Loucy (cell line): ENCODE results near the gene GAL3ST2.

Source experiments
- H2AFZ ChIP-seq: fragments of 200-600 bp; sonication (generic); 2 replicates; pipeline ENCODE4 v1.6.0; 2016; ENCODE audit warnings: antibody characterized with exemption, mild to moderate bottlenecking, low read length, moderate library complexity
- H3F3A ChIP-seq: fragments of 200-600 bp; 2 replicates; pipeline ENCODE4 v1.6.0; 2016; ENCODE audit warnings: antibody characterized with exemption, low read depth, mild to moderate bottlenecking
- H3K27me3 ChIP-seq: fragments of 200-600 bp; sonication (generic); 2 replicates; pipeline ENCODE4 v1.6.1; 2014; ENCODE audit warnings: low read length, mild to moderate bottlenecking; ENCODE audit not compliant: insufficient read depth, poor library complexity, severe bottlenecking
- H3K36me3 ChIP-seq: fragments of 200-600 bp; sonication (generic); 2 replicates; pipeline ENCODE4 v1.6.1; 2016; ENCODE audit warnings: low read length; ENCODE audit not compliant: insufficient read depth
- H3K4me1 ChIP-seq: fragments of 200-600 bp; sonication (generic); 2 replicates; pipeline ENCODE4 v1.5.1; 2014; ENCODE audit warnings: low read length, mild to moderate bottlenecking; ENCODE audit not compliant: insufficient read depth, poor library complexity, severe bottlenecking
- H3K4me2 ChIP-seq: fragments of 200-600 bp; sonication (generic); 2 replicates; pipeline ENCODE4 v1.6.0; 2014; ENCODE audit warnings: antibody characterized with exemption, low read length, low read depth, mild to moderate bottlenecking; ENCODE audit not compliant: poor library complexity, severe bottlenecking
- H3K4me3 ChIP-seq: fragments of 200-600 bp; sonication (generic); 2 replicates; pipeline ENCODE4 v1.5.1; 2014; ENCODE audit warnings: low read length, mild to moderate bottlenecking, mixed read lengths; ENCODE audit not compliant: poor library complexity, severe bottlenecking
- H3K79me2 ChIP-seq: fragments of 200-600 bp; sonication (generic); 2 replicates; pipeline ENCODE4 v1.6.1; 2014; ENCODE audit warnings: low read length; ENCODE audit not compliant: insufficient read depth
- H3K9ac ChIP-seq: fragments of 200-600 bp; sonication (generic); 2 replicates; pipeline ENCODE4 v1.6.0; 2014; ENCODE audit warnings: mild to moderate bottlenecking, low read depth, low read length, moderate library complexity; ENCODE audit not compliant: poor library complexity, severe bottlenecking
- H3K9me2 ChIP-seq: fragments of 200-600 bp; sonication (generic); replicated peaks from 2 replicates; pipeline ENCODE4 v1.6.1; 2016; ENCODE audit warnings: low read depth, low read length, mixed read lengths
- H3K9me3 ChIP-seq: fragments of 200-600 bp; sonication (generic); 2 replicates; pipeline ENCODE4 v1.6.1; 2014; ENCODE audit warnings: mild to moderate bottlenecking, antibody characterized with exemption, low read length, low read depth; ENCODE audit not compliant: insufficient read depth
- H4K20me1 ChIP-seq: fragments of 200-600 bp; sonication (generic); 2 replicates; pipeline ENCODE4 v1.6.0; 2014; ENCODE audit warnings: antibody characterized with exemption, low read length, mild to moderate bottlenecking; ENCODE audit not compliant: insufficient read depth, poor library complexity, severe bottlenecking
- CTCF ChIP-seq: fragments of 200-600 bp; sonication (generic); conservative IDR thresholded peaks from 2 replicates; pipeline ENCODE4 v1.5.1; 2014; ENCODE audit warnings: mild to moderate bottlenecking, antibody characterized with exemption, low read length
- EZH2phosphoT487 ChIP-seq: fragments of 200-600 bp; IDR thresholded peaks from 2 replicates; pipeline ENCODE4 v1.6.1; 2018; ENCODE audit warnings: antibody characterized with exemption, mild to moderate bottlenecking, moderate library complexity, borderline replicate concordance

The GAL3ST2 gene

GRCh38 chr2:241770185-241770935 is 6.3 kb upstream of the GAL3ST2 start:
- Histone ChIP-seq H3K9me2 (no peaks in the 10 kb centered on the region), H3K79me2 (no peaks in the 10 kb centered on the region), H3K9me3 (no peaks in the 10 kb centered on the region), H2AFZ (no peak overlapping the region), H3K4me1 (peaks cover 7% of the 10 kb centered on the region), H3K27me3 (no peaks in the 10 kb centered on the region), H3K36me3 (no peaks in the 10 kb centered on the region), H4K20me1 (no peaks in the 10 kb centered on the region), H3F3A (no peaks in the 10 kb centered on the region), H3K4me3 (no peak overlapping the region), H3K4me2 (no peak overlapping the region), H3K9ac (no peak overlapping the region)
- no peak for TF ChIP-seq EZH2phosphoT487
- no peak for TF ChIP-seq CTCF

DNA sequence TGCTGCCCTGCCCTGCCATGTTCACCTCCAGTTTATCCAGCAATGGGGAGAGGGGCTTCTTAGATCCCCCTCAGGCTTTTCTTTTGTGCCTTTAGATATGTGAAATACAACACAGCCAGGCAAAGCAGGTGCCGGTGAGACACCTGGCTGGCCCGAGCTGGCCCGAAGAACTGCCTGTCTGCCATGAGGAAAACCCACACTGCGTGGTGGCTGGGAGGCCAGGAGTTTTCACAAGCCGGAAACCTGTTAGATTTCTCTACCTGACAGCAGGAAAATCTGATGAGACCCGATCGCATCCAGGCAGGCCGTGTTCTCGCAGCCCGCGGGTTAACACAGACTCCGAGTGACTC is 5.7 kb upstream of the GAL3ST2 start:
- no peaks in the 10 kb centered on the region for H3K9me2 ChIP-seq
- TF ChIP-seq CTCF = no peak
- no peak for TF ChIP-seq EZH2phosphoT487
- H3F3A ChIP-seq = no peaks in the 10 kb centered on the region
- H3K4me2 ChIP-seq = no peak overlapping the region
- H3K4me1 ChIP-seq = peaks cover 7% of the 10 kb centered on the region
- H3K27me3 ChIP-seq = no peaks in the 10 kb centered on the region
- no peaks in the 10 kb centered on the region for H3K9me3 ChIP-seq
- H4K20me1 ChIP-seq = no peaks in the 10 kb centered on the region
- no peak overlapping the region for H3K4me3 ChIP-seq
- no peaks in the 10 kb centered on the region for H3K79me2 ChIP-seq
- no peak overlapping the region for H3K9ac ChIP-seq
- no peaks in the 10 kb centered on the region for H3K36me3 ChIP-seq
- no peak overlapping the region for H2AFZ ChIP-seq

DNA sequence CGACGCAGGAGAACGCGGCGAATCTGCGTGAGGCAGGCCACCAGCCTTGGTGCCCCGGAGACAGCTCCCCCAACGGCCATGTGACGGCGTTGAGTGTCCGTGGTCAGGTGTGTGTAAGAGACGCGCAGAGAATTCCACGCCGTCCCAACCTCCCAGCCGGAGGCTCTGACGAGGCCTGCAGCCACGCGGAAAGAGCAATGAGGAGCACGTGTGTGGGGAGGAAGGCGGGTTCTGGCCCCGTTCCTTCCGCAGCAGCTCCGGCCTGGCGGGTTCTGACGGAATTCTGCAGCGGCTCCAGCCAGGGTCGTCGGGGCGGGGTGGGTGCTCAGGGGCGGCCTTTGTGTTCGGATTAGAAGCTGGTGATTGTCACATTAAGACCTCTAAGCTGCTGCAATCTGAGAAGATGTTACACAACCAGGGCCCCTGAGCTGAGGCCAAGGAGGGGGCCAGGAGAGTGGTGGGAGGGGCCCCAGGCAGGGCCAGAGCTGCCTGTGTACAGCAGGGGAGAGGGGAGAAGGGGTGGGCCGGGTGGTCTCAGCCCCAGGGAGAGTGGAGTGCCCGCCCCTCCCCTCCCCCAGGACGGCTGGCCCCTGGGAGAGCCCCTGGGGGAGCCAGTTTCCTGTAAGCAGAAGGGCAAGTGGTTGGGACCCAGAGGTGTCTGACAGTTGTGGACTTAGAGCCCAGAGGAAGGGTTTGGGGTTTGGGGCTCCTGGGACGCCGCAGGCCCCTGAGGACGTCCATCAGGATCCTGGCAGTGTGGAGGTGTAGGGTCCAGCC is 5.1 kb upstream of the GAL3ST2 start:
- no peak overlapping the region for H3K4me2 ChIP-seq
- no peaks in the 10 kb centered on the region for H3K9me2 ChIP-seq
- H3K36me3 ChIP-seq = no peaks in the 10 kb centered on the region
- no peak overlapping the region for H2AFZ ChIP-seq
- no peak overlapping the region for H3K9ac ChIP-seq
- H3K27me3 ChIP-seq = no peaks in the 10 kb centered on the region
- no peaks in the 10 kb centered on the region for H3K9me3 ChIP-seq
- TF ChIP-seq CTCF (no peak), EZH2phosphoT487 (no peak)
- H3K79me2 ChIP-seq = no peaks in the 10 kb centered on the region
- no peaks in the 10 kb centered on the region for H4K20me1 ChIP-seq
- H3K4me1 ChIP-seq = peaks cover 7% of the 10 kb centered on the region
- no peak overlapping the region for H3K4me3 ChIP-seq
- H3F3A ChIP-seq = no peaks in the 10 kb centered on the region
